NT2/D1 (cell line): ENCODE data around the gene PCNX4.
"Not testable (repeated sequence)": the region's sequence is repeated elsewhere in the genome, so short reads cannot be mapped to it uniquely, and the experiment has no call there.

Experiments
- DNase-seq: peaks from one replicate; pipeline ENCODE4 v3.0.0-alpha.2; 2011; ENCODE audit warnings: low read depth, low spot score
- H3K27me3 ChIP-seq: 2 replicates; pipeline ENCODE4 v1.6.0; 2011; ENCODE audit warnings: mild to moderate bottlenecking; ENCODE audit not compliant: insufficient read length, insufficient read depth
- H3K36me3 ChIP-seq: 2 replicates; pipeline ENCODE4 v1.6.1; 2011; ENCODE audit warnings: mild to moderate bottlenecking, low read length, mixed read lengths; ENCODE audit not compliant: insufficient read depth, insufficient read length
- H3K4me1 ChIP-seq: 2 replicates; pipeline ENCODE4 v1.5.1; 2011; ENCODE audit not compliant: insufficient read depth, insufficient read length
- H3K4me3 ChIP-seq: 2 replicates; pipeline ENCODE4 v1.5.1; 2011; ENCODE audit warnings: low read depth; ENCODE audit not compliant: insufficient read length
- H3K9ac ChIP-seq: 2 replicates; pipeline ENCODE4 v1.6.0; 2011; ENCODE audit warnings: low read depth; ENCODE audit not compliant: insufficient read length
- H3K9me3 ChIP-seq: 2 replicates; pipeline ENCODE4 v1.5.1; 2011; ENCODE audit warnings: mild to moderate bottlenecking, low read length; ENCODE audit not compliant: insufficient read depth
- SUZ12 ChIP-seq: IDR thresholded peaks from 2 replicates; pipeline ENCODE4 v1.6.1; 2011; ENCODE audit not compliant: insufficient read length, insufficient read depth; ENCODE audit errors: extremely low read depth
- YY1 ChIP-seq: IDR thresholded peaks from 2 replicates; pipeline ENCODE4 v1.6.1; 2011; ENCODE audit not compliant: insufficient read length, insufficient read depth
- ZNF274 ChIP-seq: IDR thresholded peaks from 2 replicates; pipeline ENCODE4 v1.6.1; 2011; ENCODE audit warnings: mild to moderate bottlenecking, low read depth, low read length

The PCNX4 gene

GRCh38 chr14:60091550-60092525 is at the start of gene PCNX4:
PCNX4 (plus strand) TSS chr14:60091923; CDS start chr14:60107639, 15,716 bp downstream.
- DNase-seq: peak; percentile 85
- Histone ChIP-seq H3K9ac (peak within 1 kb of the TSS; percentile 88), H3K9me3 (no peaks in the 10 kb centered on the region), H3K4me3 (peak within 1 kb of the TSS; percentile 90), H3K27me3 (no peaks in the 10 kb centered on the region), H3K4me1 (no peaks in the 10 kb centered on the region), H3K36me3 (peaks cover 8% of the 10 kb centered on the region)
- TF ChIP-seq YY1 (peak; percentile 60), SUZ12 (no peak)

GRCh38 chr14:60047976-60048375 is 43.7 kb upstream of the PCNX4 start:
- H3K4me1 ChIP-seq, H3K27me3 ChIP-seq, H3K9ac ChIP-seq, H3K4me3 ChIP-seq, DNase-seq, H3K9me3 ChIP-seq, H3K36me3 ChIP-seq: not testable (repeated sequence)

GRCh38 chr14:60051721-60052221 is 40.0 kb upstream of the PCNX4 start:
- no peaks in the 10 kb centered on the region; the same call in 1 of the 2 replicates for H3K9me3 ChIP-seq
- H3K36me3 ChIP-seq: no peaks in the 10 kb centered on the region
- no peak overlapping the region for H3K4me3 ChIP-seq
- DNase-seq: no peak
- H3K4me1 ChIP-seq: no peaks in the 10 kb centered on the region
- no peak for TF ChIP-seq YY1
- TF ChIP-seq SUZ12: no peak
- no peak for TF ChIP-seq ZNF274
- no peak overlapping the region for H3K9ac ChIP-seq
- H3K27me3 ChIP-seq: no peaks in the 10 kb centered on the region

GRCh38 chr14:60058087-60058486 is 33.6 kb upstream of the PCNX4 start:
- Histone ChIP-seq H3K4me3 (no peak overlapping the region), H3K9ac (no peak overlapping the region), H3K36me3 (no peaks in the 10 kb centered on the region), H3K27me3 (no peaks in the 10 kb centered on the region), H3K9me3 (no peaks in the 10 kb centered on the region), H3K4me1 (no peaks in the 10 kb centered on the region)
- DNase-seq: no peak
- TF ChIP-seq ZNF274: no peak
- no peak for TF ChIP-seq YY1
- TF ChIP-seq SUZ12: no peak

GRCh38 chr14:60061371-60061770 is 30.4 kb upstream of the PCNX4 start:
- Histone ChIP-seq H3K36me3 (no peaks in the 10 kb centered on the region), H3K9ac (no peak overlapping the region), H3K4me3 (no peak overlapping the region), H3K4me1 (no peaks in the 10 kb centered on the region), H3K9me3 (no peaks in the 10 kb centered on the region), H3K27me3 (no peaks in the 10 kb centered on the region)
- DNase-seq: no peak
- no peak for TF ChIP-seq SUZ12
- TF ChIP-seq ZNF274: no peak
- TF ChIP-seq YY1: no peak

GRCh38 chr14:60064491-60065072 is 27.1 kb upstream of the PCNX4 start:
- no peaks in the 10 kb centered on the region for H3K27me3 ChIP-seq
- no peak overlapping the region for H3K4me3 ChIP-seq
- TF ChIP-seq SUZ12: no peak
- TF ChIP-seq ZNF274: no peak
- no peak for TF ChIP-seq YY1
- no peak for DNase-seq
- no peak overlapping the region for H3K9ac ChIP-seq
- no peaks in the 10 kb centered on the region for H3K4me1 ChIP-seq
- H3K9me3 ChIP-seq: no peaks in the 10 kb centered on the region
- H3K36me3 ChIP-seq: no peaks in the 10 kb centered on the region

- TF ChIP-seq YY1 (no peak), ZNF274 (no peak), SUZ12 (no peak)
- Histone ChIP-seq H3K9ac (no peak overlapping the region), H3K9me3 (no peaks in the 10 kb centered on the region), H3K36me3 (no peaks in the 10 kb centered on the region), H3K27me3 (no peaks in the 10 kb centered on the region), H3K4me3 (no peak overlapping the region), H3K4me1 (no peaks in the 10 kb centered on the region)
- DNase-seq: no peak
Observed at GRCh38 chr14:60067882-60068281, 23.8 kb upstream of the PCNX4 start.
